ENCODE data around the gene MAN2B2. TPM values are rescaled to one million over a fixed set of nuclear protein-coding genes. Genes with fewer than 3 reads are reported as not detected.

MAN2B2 gene
- total and polyA plus RNA-seq, 12 donors, result 6.0 to 27.1 (median 18.2) TPM

GRCh38 chr4:6609415-6610079, 34.6 kb downstream of the MAN2B2 start:
- WGBS, 2 donors, result 94 to 95% methylated on average over 26 of the region's 26 CpGs
- Histone ChIP-seq H3K4me3 (no peak overlapping the region), H3K36me3 (peaks cover 0 to 96% (median 9%) of the 10 kb centered on the region in 9 donors), H3K27me3 (no peaks in the 10 kb centered on the region), H3K9me3 (peaks cover 0 to 9% (median 7%) of the 10 kb centered on the region in 11 donors), H3K4me1 (peaks cover 0 to 10% (median 0%) of the 10 kb centered on the region in 9 donors), H3K27ac (no peak overlapping the region)
- TF ChIP-seq CTCF (IDR thresholded peaks at IDR 0.05), result no peak
- intact Hi-C loops (cut with DNase I), result no loop called here
- DNase-seq (no peak), ATAC-seq (no peak)

- Histone ChIP-seq H3K27ac (no peak overlapping the region), H3K27me3 (no peaks in the 10 kb centered on the region), H3K9me3 (no peaks in the 10 kb centered on the region), H3K36me3 (peaks cover 0 to 96% (median 9%) of the 10 kb centered on the region in 9 donors), H3K4me1 (peaks cover 0 to 10% (median 0%) of the 10 kb centered on the region in 9 donors), H3K4me3 (no peak overlapping the region)
- intact Hi-C loops (cut with DNase I), result no loop called here
- 96 to 99% methylated on average over 24 of the region's 24 CpGs for WGBS, 2 donors
- ATAC-seq (no peak), DNase-seq (no peak)
- TF ChIP-seq CTCF (IDR thresholded peaks at IDR 0.05), result no peak
Observed at GRCh38 chr4:6610856-6611430, 36.0 kb downstream of the MAN2B2 start.

- Histone ChIP-seq H3K27ac (no peak overlapping the region), H3K4me1 (peaks cover 0 to 10% (median 0%) of the 10 kb centered on the region in 9 donors), H3K36me3 (peaks cover 0 to 96% (median 21%) of the 10 kb centered on the region in 9 donors), H3K9me3 (no peaks in the 10 kb centered on the region), H3K4me3 (no peak overlapping the region), H3K27me3 (no peaks in the 10 kb centered on the region)
- DNase-seq, result no peak
- WGBS, 2 donors, result 96 to 97% methylated on average over 3 of the region's 3 CpGs
- intact Hi-C loops (cut with DNase I), result no loop called here
- no peak for ATAC-seq
- no peak for TF ChIP-seq CTCF (IDR thresholded peaks at IDR 0.05)
Observed at GRCh38 chr4:6612961-6613675, 38.1 kb downstream of the MAN2B2 start.
